Spinal cord (tissue), 4 donors: ENCODE data around the gene SLC9A2. TPM values are rescaled to one million over a fixed set of nuclear protein-coding genes. Genes with fewer than 3 reads are reported as not detected.

Experiments
- polyA plus RNA-seq, 2 donors: library from polyadenylated mRNA; unstranded; fragments of 120-200 nt; gene quantifications; one replicate each; pipeline ENCODE4 v1.2.1, GENCODE V29; 2013; ENCODE audit not compliant: insufficient read length in 2 of 2
- total RNA-seq, 2 donors: library from RNA; depleted of rRNA in 1 of 2; stranded (reverse); fragments of 120-200 nt in 1 of 2; fragments of >200 nt in 1 of 2; gene quantifications; one replicate each; pipeline versions ENCODE4 v1.2.3 to v1.2.4, GENCODE V29; 2013 to 2014

The SLC9A2 gene
- total and polyA plus RNA-seq, 4 donors = 1.0 to 1.9 (median 1.4) TPM

Other genes starting within 250 kb of the SLC9A2 start
- under 1 TPM; 0.22 to 0.69 TPM for gene IL18RAP, start 196.4 kb upstream of the SLC9A2 start, total RNA-seq
- gene IL18RAP, start 196.4 kb upstream of the SLC9A2 start, polyA plus RNA-seq = under 1 TPM in 1 of 2 donors, not detected in 1; 0.09 TPM
- gene SLC9A4, start 146.3 kb upstream of the SLC9A2 start, total RNA-seq = under 1 TPM; 0.06 to 0.30 TPM
- under 1 TPM; 0.08 to 0.12 TPM for gene SLC9A4, start 146.3 kb upstream of the SLC9A2 start, polyA plus RNA-seq
- gene TMEM182, start 142.5 kb downstream of the SLC9A2 start, total RNA-seq = 1 to 10 TPM; 4.0 to 6.7 TPM
- 1 to 10 TPM; 7.2 to 8.7 TPM for gene TMEM182, start 142.5 kb downstream of the SLC9A2 start, polyA plus RNA-seq